HepG2 (cell line): ENCODE results near the gene UBAP1L. TPM values are rescaled to one million over a fixed set of nuclear protein-coding genes. Genes with fewer than 3 reads are reported as not detected.
A peak's percentile ranks its signal among the peaks of the same experiment; 100 is the strongest.

Experiments used
- EED ChIP-seq: sonication (generic); formaldehyde crosslinking; IDR thresholded peaks from 2 replicates; pipeline ENCODE4 v1.5.0; 2020; ENCODE audit warnings: mild to moderate bottlenecking, missing genetic modification reagents
- FOXA3 ChIP-seq: IDR thresholded peaks from 2 replicates; pipeline ENCODE4 v1.6.1; 2016; ENCODE audit warnings: missing genetic modification reagents, missing compliant biosample characterization
- GFI1 ChIP-seq: sonication (generic); formaldehyde crosslinking; IDR thresholded peaks from 2 replicates; pipeline ENCODE4 v1.5.0; 2020; ENCODE audit warnings: missing genetic modification reagents, mild to moderate bottlenecking, borderline replicate concordance
- KDM4B ChIP-seq: sonication (generic); formaldehyde crosslinking; IDR thresholded peaks from 2 replicates; pipeline ENCODE4 v1.4.0; 2020; ENCODE audit warnings: missing genetic modification reagents
- KLF6 ChIP-seq: IDR thresholded peaks from 2 replicates; pipeline ENCODE4 v1.8.0; 2016; ENCODE audit warnings: missing biosample characterization, missing genetic modification reagents
- MLLT10 ChIP-seq: sonication (generic); formaldehyde crosslinking; IDR thresholded peaks from 2 replicates; pipeline ENCODE4 v1.4.0; 2020; ENCODE audit warnings: missing genetic modification reagents
- PHF8 ChIP-seq: sonication (generic); formaldehyde crosslinking; IDR thresholded peaks from 2 replicates; pipeline ENCODE4 v1.5.0; 2020; ENCODE audit warnings: missing genetic modification reagents
- POLR2AphosphoS5 ChIP-seq: IDR thresholded peaks from 2 replicates; pipeline ENCODE4 v1.6.1; 2012; ENCODE audit warnings: low read depth, low read length
- PTBP1 ChIP-seq: fragments of 200-400 bp; formaldehyde crosslinking; IDR thresholded peaks from 2 replicates; pipeline ENCODE4 v1.6.1; 2018; ENCODE audit warnings: low read length, low read depth; ENCODE audit not compliant: poor library complexity, severe bottlenecking
- YEATS4 ChIP-seq: sonication (generic); formaldehyde crosslinking; IDR thresholded peaks from 2 replicates; pipeline ENCODE4 v1.4.0; 2020; ENCODE audit warnings: missing genetic modification reagents, borderline replicate concordance
- ZBTB38 ChIP-seq: sonication (generic); formaldehyde crosslinking; IDR thresholded peaks from 2 replicates; pipeline ENCODE4 v1.5.1; 2020; ENCODE audit warnings: mild to moderate bottlenecking, missing genetic modification reagents
- ZNF12 ChIP-seq: sonication (generic); formaldehyde crosslinking; IDR thresholded peaks from 2 replicates; pipeline ENCODE4 v1.5.0; 2020; ENCODE audit warnings: missing genetic modification reagents
- ZNF652 ChIP-seq: IDR thresholded peaks from 2 replicates; pipeline ENCODE4 v1.6.1; 2016; ENCODE audit warnings: low read depth, borderline replicate concordance
- ZNF660 ChIP-seq: sonication (generic); formaldehyde crosslinking; IDR thresholded peaks from 2 replicates; pipeline ENCODE4 v1.5.1; 2020; ENCODE audit warnings: mild to moderate bottlenecking, low read depth, missing genetic modification reagents, borderline replicate concordance
- polyA plus RNA-seq, 8 experiments: library from polyadenylated mRNA; depleted of rRNA in 3 of 8; stranded (reverse) in 7 of 8; unstranded in 1 of 8; fragments of >200 nt; fragmentation: Illumina TruSeq in 4 of 8; extraction: Trizol in 4 of 8; gene quantifications; 2 replicates each; pipeline versions ENCODE4 v1.2.1 to v1.2.3, GENCODE V29; 2011 to 2016; ENCODE audit warnings: low read depth in 4 of 8, missing spikeins in 1 of 8, mixed read lengths in 1 of 8; ENCODE audit not compliant: insufficient read depth in 1 of 8
- total RNA-seq, 5 experiments: library from RNA; depleted of rRNA; stranded (reverse); fragments of >200 nt; fragmentation: Illumina TruSeq; extraction: Trizol; gene quantifications; 2 replicates each; pipeline ENCODE4 v1.2.3, GENCODE V29; 2016; ENCODE audit warnings: low read depth in 1 of 5
- TF ChIP-seq, protein P1 (sequence below): sonication (generic); formaldehyde crosslinking; IDR thresholded peaks from 2 replicates; pipeline ENCODE4 v1.5.0; 2020; ENCODE audit warnings: missing genetic modification reagents
- TF ChIP-seq, protein P2 (sequence below): sonication (generic); formaldehyde crosslinking; IDR thresholded peaks from 2 replicates; pipeline ENCODE4 v1.4.0; 2020; ENCODE audit warnings: mild to moderate bottlenecking, missing genetic modification reagents
- TF ChIP-seq, protein P3 (sequence below): sonication (generic); formaldehyde crosslinking; IDR thresholded peaks from 2 replicates; pipeline ENCODE4 v1.5.0; 2020; ENCODE audit warnings: mild to moderate bottlenecking, missing genetic modification reagents
- TF ChIP-seq, protein P4 (sequence below): sonication (generic); formaldehyde crosslinking; conservative IDR thresholded peaks from 2 replicates; pipeline ENCODE4 v1.4.0; 2020; ENCODE audit warnings: mild to moderate bottlenecking, missing genetic modification reagents, moderate library complexity
- TF ChIP-seq, protein P5 (sequence below): sonication (generic); formaldehyde crosslinking; IDR thresholded peaks from 2 replicates; pipeline ENCODE4 v1.4.0; 2020; ENCODE audit warnings: low read depth, mild to moderate bottlenecking, missing genetic modification reagents

Gene UBAP1L
- total and polyA plus RNA-seq, 2 of the 13 experiments (the other 11 are each of a cell fraction or from before 2014, with no cell fraction given), result 0.86 to 1.4 TPM

DNA sequence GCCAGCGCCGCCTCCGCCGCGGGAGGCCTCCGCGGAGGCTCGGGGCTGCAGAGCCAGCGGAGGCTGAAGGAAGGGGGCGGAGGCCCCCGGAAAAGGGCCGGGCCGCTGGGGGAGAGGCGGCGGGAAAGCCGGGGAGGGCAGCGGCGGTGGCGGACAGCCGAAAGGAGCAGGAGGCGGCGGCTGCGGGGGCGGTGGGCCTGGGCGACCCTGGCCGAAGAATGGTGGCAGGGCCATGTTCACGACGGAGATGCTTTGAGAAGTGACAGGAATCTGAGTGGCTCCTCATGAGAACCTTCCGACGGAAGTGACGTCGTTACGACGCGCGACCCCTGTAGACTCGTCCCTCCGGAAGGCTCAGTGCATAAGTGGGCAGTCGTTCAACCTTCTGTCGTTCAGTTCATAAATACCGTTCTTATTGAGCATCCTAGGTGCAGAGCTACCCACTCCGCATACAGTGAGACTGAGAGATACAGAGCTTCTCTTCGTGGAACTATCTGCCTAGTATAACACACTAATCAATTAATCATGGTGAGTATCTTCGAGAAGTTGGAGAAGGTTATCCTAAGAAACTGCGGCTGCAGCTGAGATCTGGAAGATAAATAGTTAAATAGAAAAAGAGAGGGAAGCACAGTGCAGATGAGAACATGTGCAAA is 18.7 kb upstream of the UBAP1L start, which contains the start of gene PDCD7 (continued):
- TF ChIP-seq ZNF652 (CRISPR knock-in tag) (peak; percentile 79), POLR2AphosphoS5 (peak; percentile 95), ZNF660 (CRISPR knock-in tag) (no peak), ZNF12 (CRISPR knock-in tag) (0 out of 2 replicates have a peak, but pooled peaks have one; percentile 7), FOXA3 (peak; percentile 56), PHF8 (CRISPR knock-in tag) (peak; percentile 71), GFI1 (CRISPR knock-in tag) (no peak), KLF6 (0 out of 2 replicates have a peak, but pooled peaks have one; percentile 48), MLLT10 (CRISPR knock-in tag) (no peak), YEATS4 (CRISPR knock-in tag) (no peak), EED (CRISPR knock-in tag) (no peak), KDM4B (CRISPR knock-in tag) (no peak), ZBTB38 (CRISPR knock-in tag) (no peak), PTBP1 (no peak)
- TF ChIP-seq, protein P1, sequence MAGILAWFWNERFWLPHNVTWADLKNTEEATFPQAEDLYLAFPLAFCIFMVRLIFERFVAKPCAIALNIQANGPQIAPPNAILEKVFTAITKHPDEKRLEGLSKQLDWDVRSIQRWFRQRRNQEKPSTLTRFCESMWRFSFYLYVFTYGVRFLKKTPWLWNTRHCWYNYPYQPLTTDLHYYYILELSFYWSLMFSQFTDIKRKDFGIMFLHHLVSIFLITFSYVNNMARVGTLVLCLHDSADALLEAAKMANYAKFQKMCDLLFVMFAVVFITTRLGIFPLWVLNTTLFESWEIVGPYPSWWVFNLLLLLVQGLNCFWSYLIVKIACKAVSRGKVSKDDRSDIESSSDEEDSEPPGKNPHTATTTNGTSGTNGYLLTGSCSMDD (CRISPR knock-in tag), result no peak
- TF ChIP-seq, protein P2, sequence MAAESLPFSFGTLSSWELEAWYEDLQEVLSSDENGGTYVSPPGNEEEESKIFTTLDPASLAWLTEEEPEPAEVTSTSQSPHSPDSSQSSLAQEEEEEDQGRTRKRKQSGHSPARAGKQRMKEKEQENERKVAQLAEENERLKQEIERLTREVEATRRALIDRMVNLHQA (CRISPR knock-in tag), result no peak
- TF ChIP-seq, protein P3, sequence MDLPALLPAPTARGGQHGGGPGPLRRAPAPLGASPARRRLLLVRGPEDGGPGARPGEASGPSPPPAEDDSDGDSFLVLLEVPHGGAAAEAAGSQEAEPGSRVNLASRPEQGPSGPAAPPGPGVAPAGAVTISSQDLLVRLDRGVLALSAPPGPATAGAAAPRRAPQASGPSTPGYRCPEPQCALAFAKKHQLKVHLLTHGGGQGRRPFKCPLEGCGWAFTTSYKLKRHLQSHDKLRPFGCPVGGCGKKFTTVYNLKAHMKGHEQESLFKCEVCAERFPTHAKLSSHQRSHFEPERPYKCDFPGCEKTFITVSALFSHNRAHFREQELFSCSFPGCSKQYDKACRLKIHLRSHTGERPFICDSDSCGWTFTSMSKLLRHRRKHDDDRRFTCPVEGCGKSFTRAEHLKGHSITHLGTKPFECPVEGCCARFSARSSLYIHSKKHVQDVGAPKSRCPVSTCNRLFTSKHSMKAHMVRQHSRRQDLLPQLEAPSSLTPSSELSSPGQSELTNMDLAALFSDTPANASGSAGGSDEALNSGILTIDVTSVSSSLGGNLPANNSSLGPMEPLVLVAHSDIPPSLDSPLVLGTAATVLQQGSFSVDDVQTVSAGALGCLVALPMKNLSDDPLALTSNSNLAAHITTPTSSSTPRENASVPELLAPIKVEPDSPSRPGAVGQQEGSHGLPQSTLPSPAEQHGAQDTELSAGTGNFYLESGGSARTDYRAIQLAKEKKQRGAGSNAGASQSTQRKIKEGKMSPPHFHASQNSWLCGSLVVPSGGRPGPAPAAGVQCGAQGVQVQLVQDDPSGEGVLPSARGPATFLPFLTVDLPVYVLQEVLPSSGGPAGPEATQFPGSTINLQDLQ (CRISPR knock-in tag), result no peak
- TF ChIP-seq, protein P4, sequence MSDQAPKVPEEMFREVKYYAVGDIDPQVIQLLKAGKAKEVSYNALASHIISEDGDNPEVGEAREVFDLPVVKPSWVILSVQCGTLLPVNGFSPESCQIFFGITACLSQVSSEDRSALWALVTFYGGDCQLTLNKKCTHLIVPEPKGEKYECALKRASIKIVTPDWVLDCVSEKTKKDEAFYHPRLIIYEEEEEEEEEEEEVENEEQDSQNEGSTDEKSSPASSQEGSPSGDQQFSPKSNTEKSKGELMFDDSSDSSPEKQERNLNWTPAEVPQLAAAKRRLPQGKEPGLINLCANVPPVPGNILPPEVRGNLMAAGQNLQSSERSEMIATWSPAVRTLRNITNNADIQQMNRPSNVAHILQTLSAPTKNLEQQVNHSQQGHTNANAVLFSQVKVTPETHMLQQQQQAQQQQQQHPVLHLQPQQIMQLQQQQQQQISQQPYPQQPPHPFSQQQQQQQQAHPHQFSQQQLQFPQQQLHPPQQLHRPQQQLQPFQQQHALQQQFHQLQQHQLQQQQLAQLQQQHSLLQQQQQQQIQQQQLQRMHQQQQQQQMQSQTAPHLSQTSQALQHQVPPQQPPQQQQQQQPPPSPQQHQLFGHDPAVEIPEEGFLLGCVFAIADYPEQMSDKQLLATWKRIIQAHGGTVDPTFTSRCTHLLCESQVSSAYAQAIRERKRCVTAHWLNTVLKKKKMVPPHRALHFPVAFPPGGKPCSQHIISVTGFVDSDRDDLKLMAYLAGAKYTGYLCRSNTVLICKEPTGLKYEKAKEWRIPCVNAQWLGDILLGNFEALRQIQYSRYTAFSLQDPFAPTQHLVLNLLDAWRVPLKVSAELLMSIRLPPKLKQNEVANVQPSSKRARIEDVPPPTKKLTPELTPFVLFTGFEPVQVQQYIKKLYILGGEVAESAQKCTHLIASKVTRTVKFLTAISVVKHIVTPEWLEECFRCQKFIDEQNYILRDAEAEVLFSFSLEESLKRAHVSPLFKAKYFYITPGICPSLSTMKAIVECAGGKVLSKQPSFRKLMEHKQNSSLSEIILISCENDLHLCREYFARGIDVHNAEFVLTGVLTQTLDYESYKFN (CRISPR knock-in tag), result no peak
- TF ChIP-seq, protein P5, sequence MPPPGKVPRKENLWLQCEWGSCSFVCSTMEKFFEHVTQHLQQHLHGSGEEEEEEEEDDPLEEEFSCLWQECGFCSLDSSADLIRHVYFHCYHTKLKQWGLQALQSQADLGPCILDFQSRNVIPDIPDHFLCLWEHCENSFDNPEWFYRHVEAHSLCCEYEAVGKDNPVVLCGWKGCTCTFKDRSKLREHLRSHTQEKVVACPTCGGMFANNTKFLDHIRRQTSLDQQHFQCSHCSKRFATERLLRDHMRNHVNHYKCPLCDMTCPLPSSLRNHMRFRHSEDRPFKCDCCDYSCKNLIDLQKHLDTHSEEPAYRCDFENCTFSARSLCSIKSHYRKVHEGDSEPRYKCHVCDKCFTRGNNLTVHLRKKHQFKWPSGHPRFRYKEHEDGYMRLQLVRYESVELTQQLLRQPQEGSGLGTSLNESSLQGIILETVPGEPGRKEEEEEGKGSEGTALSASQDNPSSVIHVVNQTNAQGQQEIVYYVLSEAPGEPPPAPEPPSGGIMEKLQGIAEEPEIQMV (CRISPR knock-in tag), result no peak
